Liver (tissue), 3 donors: ENCODE measurements around the gene LMAN2.

Experiments used
- CTCF ChIP-seq: fragments of 150-350 bp; IDR thresholded peaks from 2 replicates; pipeline ENCODE4 v1.5.1; 2017; ENCODE audit warnings: improper control_type of control experiment, low read depth, low read length; ENCODE audit not compliant: missing input control
- JUND ChIP-seq, 2 donors: IDR thresholded peaks; 2 replicates each; pipeline ENCODE4 v1.6.1; 2016; ENCODE audit warnings: antibody characterized with exemption in 2 of 2
- REST ChIP-seq: IDR thresholded peaks from 2 replicates; pipeline ENCODE4 v1.6.1; 2016; ENCODE audit warnings: antibody characterized with exemption, mild to moderate bottlenecking
- TF ChIP-seq, protein P1 (sequence below): IDR thresholded peaks from 2 replicates; pipeline ENCODE4 v1.6.1; 2016; ENCODE audit warnings: antibody characterized with exemption
- donor health status: healthy.
- donor health status: healthy.

- TF ChIP-seq, protein P1, sequence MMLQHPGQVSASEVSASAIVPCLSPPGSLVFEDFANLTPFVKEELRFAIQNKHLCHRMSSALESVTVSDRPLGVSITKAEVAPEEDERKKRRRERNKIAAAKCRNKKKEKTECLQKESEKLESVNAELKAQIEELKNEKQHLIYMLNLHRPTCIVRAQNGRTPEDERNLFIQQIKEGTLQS = no peak
- TF ChIP-seq REST = no peak
- no peak for TF ChIP-seq CTCF
- TF ChIP-seq JUND (IDR thresholded peaks at IDR 0.05) = no peak
These were observed 13.0 kb downstream of the LMAN2 start for GRCh38 chr5:177338251-177339106.
